Smooth muscle cell (in vitro differentiated cells): ENCODE measurements around the gene PRSS36. TPM values are rescaled to one million over a fixed set of nuclear protein-coding genes. Genes with fewer than 3 reads are reported as not detected.

ENCODE experiments used
- DNase-seq: peaks from one replicate; lab custom pipeline; 2025; ENCODE audit not compliant: unreplicated experiment; lab: John Stamatoyannopoulos, UW
- H2AFZ ChIP-seq: fragments of 200-600 bp; sonication (generic); 2 replicates; pipeline ENCODE4 v1.6.0; 2016; ENCODE audit warnings: antibody characterized with exemption, low read depth, mild to moderate bottlenecking
- H3F3A ChIP-seq: fragments of 200-600 bp; sonication (generic); 2 replicates; pipeline ENCODE4 v1.6.0; 2017; ENCODE audit warnings: antibody characterized with exemption, low read depth
- H3K27ac ChIP-seq: fragments of 200-600 bp; sonication (generic); 2 replicates; pipeline ENCODE4 v1.5.1; 2016; ENCODE audit warnings: low read depth, mild to moderate bottlenecking
- H3K27me3 ChIP-seq: fragments of 200-600 bp; sonication (generic); 2 replicates; pipeline ENCODE4 v1.6.1; 2016; ENCODE audit warnings: low read depth, mild to moderate bottlenecking
- H3K36me3 ChIP-seq: fragments of 200-600 bp; sonication (generic); 2 replicates; pipeline ENCODE4 v1.5.1; 2016; ENCODE audit warnings: low read depth
- H3K4me1 ChIP-seq: fragments of 200-600 bp; sonication (generic); 2 replicates; pipeline ENCODE4 v1.5.1; 2016; ENCODE audit warnings: low read depth
- H3K4me2 ChIP-seq: fragments of 200-600 bp; sonication (generic); 2 replicates; pipeline ENCODE4 v1.6.0; 2016; ENCODE audit warnings: mild to moderate bottlenecking
- H3K4me3 ChIP-seq: fragments of 200-600 bp; sonication (generic); 2 replicates; pipeline ENCODE4 v1.5.1; 2016; ENCODE audit warnings: mild to moderate bottlenecking
- H3K79me2 ChIP-seq: fragments of 200-600 bp; sonication (generic); 2 replicates; pipeline ENCODE4 v1.6.0; 2016; ENCODE audit warnings: low read depth, mild to moderate bottlenecking
- H3K9ac ChIP-seq: fragments of 200-600 bp; sonication (generic); 2 replicates; pipeline ENCODE4 v1.6.0; 2016; ENCODE audit warnings: low read depth
- H3K9me3 ChIP-seq: fragments of 200-600 bp; sonication (generic); replicated peaks from 2 replicates; pipeline ENCODE4 v1.5.1; 2016; ENCODE audit warnings: low read depth
- H4K20me1 ChIP-seq: fragments of 200-600 bp; sonication (generic); 2 replicates; pipeline ENCODE4 v1.6.0; 2016; ENCODE audit warnings: low read depth
- CTCF ChIP-seq: fragments of 200-600 bp; sonication (generic); IDR thresholded peaks from 2 replicates; pipeline ENCODE4 v1.5.1; 2017; ENCODE audit warnings: borderline replicate concordance, mild to moderate bottlenecking, antibody characterized with exemption; ENCODE audit not compliant: insufficient read depth, poor library complexity, severe bottlenecking
- WGBS: methylation state at CpG from one replicate; pipeline ENCODE4 v1.1.7; 2016; ENCODE audit warnings: low lambda C conversion rate; 5-methylcytosine and 5-hydroxymethylcytosine counted together
- polyA plus RNA-seq: library from polyadenylated mRNA; unstranded; fragments of >200 nt; fragmentation: Nextera tagmentation; extraction: Ambion mirVana; gene quantifications from 2 replicates; pipeline ENCODE4 v1.2.1, GENCODE V29; 2016
- total RNA-seq: library from RNA; depleted of rRNA; stranded (reverse); fragments of >200 nt; gene quantifications from 2 replicates; pipeline ENCODE4 v1.2.3, GENCODE V29; 2014

PRSS36 gene
- total and polyA plus RNA-seq, 2 experiments from 2014 or later: 0.31 to 1.6 TPM

- H2AFZ ChIP-seq: no peak within 1 kb of the TSS
- H3K9me3 ChIP-seq: no peaks in the 10 kb centered on the region
- H3F3A ChIP-seq: peaks cover 23% of the 10 kb centered on the region
- H3K4me3 ChIP-seq: peak within 1 kb of the TSS; percentile 73
- peak within 1 kb of the TSS; percentile 100 for H3K27ac ChIP-seq
- no peaks in the 10 kb centered on the region for H3K36me3 ChIP-seq
- DNase-seq: peak; percentile 97
- TF ChIP-seq CTCF: no peak
- H3K27me3 ChIP-seq: no peaks in the 10 kb centered on the region
- no peaks in the 10 kb centered on the region for H4K20me1 ChIP-seq
- peaks cover 22% of the 10 kb centered on the region for H3K79me2 ChIP-seq
- 2% methylated on average over 27 of the region's 68 CpGs for WGBS
- H3K4me1 ChIP-seq: no peaks in the 10 kb centered on the region
- H3K4me2 ChIP-seq: peak within 1 kb of the TSS; percentile 98
- H3K9ac ChIP-seq: peak within 1 kb of the TSS; percentile 98
Measured at GRCh38 chr16:31117384-31118222, 32.3 kb downstream of the PRSS36 start, which contains the start of gene KAT8. KAT8 (plus strand) TSS chr16:31117664; CDS start chr16:31117682, 18 bp downstream.

DNA sequence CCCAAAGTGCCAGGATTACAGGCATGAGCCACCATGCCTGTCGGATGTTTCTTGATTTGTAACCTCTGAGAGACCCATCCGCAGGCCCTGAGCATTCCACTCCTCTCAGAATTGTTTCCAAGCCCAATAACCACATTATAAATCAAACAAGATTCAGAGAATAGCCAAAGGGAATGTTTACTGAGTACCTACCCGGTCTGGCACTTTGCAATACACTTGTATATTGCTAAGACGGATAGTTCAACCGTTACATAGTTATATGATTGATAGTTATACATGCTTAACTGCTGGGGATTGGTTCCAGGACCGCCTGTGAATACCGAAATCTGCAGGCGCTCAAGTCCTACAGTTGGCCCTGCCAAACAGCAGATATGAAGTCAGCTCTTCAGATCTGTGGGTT lies 35.4 kb downstream of the PRSS36 start:
- H4K20me1 ChIP-seq: no peaks in the 10 kb centered on the region
- no peak overlapping the region for H3K4me2 ChIP-seq
- no peaks in the 10 kb centered on the region for H3K9me3 ChIP-seq
- no peak overlapping the region for H3K9ac ChIP-seq
- WGBS: 96% methylated on average over 8 of the region's 8 CpGs
- TF ChIP-seq CTCF: no peak
- DNase-seq: no peak
- no peaks in the 10 kb centered on the region for H3K27me3 ChIP-seq
- no peak overlapping the region for H3K27ac ChIP-seq
- no peaks in the 10 kb centered on the region for H3K4me1 ChIP-seq
- H3K36me3 ChIP-seq: no peaks in the 10 kb centered on the region
- H3K4me3 ChIP-seq: no peak overlapping the region
- no peak overlapping the region for H2AFZ ChIP-seq
- peaks cover 23% of the 10 kb centered on the region for H3F3A ChIP-seq
- H3K79me2 ChIP-seq: peaks cover 16% of the 10 kb centered on the region

DNA sequence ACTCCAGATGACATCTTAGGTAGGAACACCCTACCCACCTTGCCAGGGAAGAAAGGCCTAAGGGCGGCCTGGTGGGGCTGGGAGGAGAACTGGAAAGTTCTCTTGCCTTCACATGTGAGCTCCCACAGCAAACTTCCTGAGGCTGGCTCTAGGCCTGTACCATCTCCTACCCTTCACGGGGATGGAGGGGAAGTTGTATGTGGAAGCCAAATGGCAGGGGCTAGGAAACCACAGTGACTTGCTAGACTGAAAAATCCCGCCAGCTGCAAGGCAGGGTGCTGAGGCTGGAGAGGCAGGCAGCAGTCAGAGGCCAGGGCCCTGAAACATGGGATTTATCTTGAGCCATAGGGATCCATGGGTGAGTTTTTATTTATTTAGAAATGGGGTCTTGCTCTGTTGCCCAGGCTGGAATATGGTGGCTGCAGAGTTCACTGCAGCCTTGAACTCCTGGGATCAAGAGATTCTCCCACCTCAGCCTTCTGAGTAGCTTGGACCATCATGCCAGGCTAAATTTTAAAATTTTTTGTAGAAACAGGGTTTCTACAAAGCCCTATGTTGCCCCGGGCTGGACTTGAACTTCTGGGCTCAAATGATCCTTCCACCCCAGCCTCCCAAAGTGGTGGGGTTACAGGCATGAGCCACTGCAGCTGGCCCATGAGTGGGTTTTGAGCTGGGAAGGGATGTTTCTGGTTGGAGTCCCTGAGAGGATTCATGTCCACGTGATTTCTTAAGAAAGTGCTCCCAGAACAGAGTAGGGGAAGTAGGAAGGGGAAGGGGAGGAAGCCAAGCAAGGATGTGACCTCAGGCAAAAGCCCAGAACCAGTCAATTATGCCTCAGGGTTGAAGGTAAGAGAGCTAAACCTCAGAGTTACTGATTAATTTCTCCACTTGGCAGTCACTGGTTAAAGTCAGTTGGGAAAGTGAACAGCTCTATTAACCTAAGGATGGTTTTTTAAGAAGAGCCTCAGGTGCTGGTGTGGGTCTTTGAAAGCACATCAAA lies 36.4 kb downstream of the PRSS36 start:
- Histone ChIP-seq H3K4me1 (peaks cover 4% of the 10 kb centered on the region), H3K27ac (no peak overlapping the region), H3F3A (peaks cover 18% of the 10 kb centered on the region), H3K4me2 (no peak overlapping the region), H2AFZ (no peak overlapping the region), H3K4me3 (no peak overlapping the region), H3K79me2 (peaks cover 17% of the 10 kb centered on the region), H4K20me1 (no peaks in the 10 kb centered on the region), H3K36me3 (no peaks in the 10 kb centered on the region), H3K9ac (no peak overlapping the region), H3K27me3 (no peaks in the 10 kb centered on the region), H3K9me3 (no peaks in the 10 kb centered on the region)
- DNase-seq: no peak
- TF ChIP-seq CTCF: no peak
- WGBS: 92% methylated on average over 5 of the region's 5 CpGs
